WTC11 (cell line): ENCODE measurements around the gene PRPF8.

Experiments used
- ELF4 ChIP-seq: sonication (generic); formaldehyde crosslinking; IDR thresholded peaks from 2 replicates; pipeline ENCODE4 v1.8.1; 2022; ENCODE audit warnings: low read depth, mild to moderate bottlenecking, moderate library complexity, missing genetic modification reagents
- GRHL2 ChIP-seq: fragments of 250-450 bp; sonication (Bioruptor Pico); IDR thresholded peaks from 2 replicates; pipeline ENCODE4 v1.8.0; 2022; ENCODE audit warnings: mild to moderate bottlenecking, moderate library complexity; ENCODE audit not compliant: insufficient replicate concordance, severe bottlenecking
- TCF7 ChIP-seq: sonication (generic); formaldehyde crosslinking; IDR thresholded peaks from 2 replicates; pipeline ENCODE4 v1.8.0; 2022; ENCODE audit warnings: mild to moderate bottlenecking, low read depth, missing genetic modification reagents, moderate library complexity
- TEAD4 ChIP-seq: sonication (generic); formaldehyde crosslinking; IDR thresholded peaks from 2 replicates; pipeline ENCODE4 v1.8.0; 2022; ENCODE audit warnings: mild to moderate bottlenecking, missing genetic modification reagents
- TF ChIP-seq, protein P1 (sequence below): sonication (generic); formaldehyde crosslinking; conservative IDR thresholded peaks from 2 replicates; pipeline ENCODE4 v1.8.1; 2022; ENCODE audit warnings: mild to moderate bottlenecking, missing genetic modification reagents
- TF ChIP-seq, protein P2 (sequence below): fragments of 200-600 bp; IDR thresholded peaks from 2 replicates; pipeline ENCODE4 v1.8.0; 2022; ENCODE audit warnings: antibody characterized with exemption

DNA sequence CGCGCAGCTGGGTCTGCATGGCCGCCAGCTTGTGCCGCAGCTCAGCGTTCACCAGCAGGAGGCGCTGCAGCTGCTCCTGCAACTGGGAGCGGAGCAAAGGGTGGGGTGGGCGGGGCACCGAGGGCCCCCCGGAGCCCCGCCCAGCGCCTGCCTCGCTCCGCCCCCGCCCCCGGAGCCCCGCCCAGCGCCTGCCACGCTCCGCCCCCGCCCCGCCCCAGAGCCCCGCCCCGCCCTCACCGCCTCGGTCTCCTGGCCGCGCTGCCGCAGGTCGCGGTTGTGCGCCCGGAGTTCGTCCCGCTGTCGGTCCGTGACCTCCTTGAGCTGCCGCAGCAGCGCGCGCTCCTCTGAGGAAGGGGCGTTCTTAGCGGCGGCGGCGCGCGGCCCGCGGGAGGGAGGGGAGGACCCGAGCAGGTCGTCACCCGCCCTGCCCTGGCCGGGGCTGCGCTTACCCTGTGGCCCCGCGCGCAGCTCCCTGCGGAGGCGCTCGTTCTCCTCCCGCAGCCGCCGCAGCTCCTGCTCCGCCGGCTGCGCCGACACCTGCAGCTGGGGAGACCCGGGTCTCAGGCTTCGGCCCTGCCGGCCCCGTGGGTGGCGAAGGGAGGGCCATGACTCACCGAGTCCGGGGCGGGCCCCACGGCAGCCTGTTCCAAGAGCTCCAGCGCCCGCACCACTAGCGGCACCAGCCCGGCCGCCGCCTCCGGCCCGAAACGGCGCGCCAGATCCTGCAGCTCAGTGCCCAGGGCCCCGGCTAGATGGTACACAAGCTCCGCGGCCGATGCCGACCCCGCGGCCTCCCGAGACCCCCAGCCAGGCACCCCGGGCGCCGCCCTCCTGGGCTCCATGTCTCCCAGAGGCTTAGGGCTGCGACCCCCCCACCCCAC is 35.5 kb downstream of the PRPF8 start:
- no peak for TF ChIP-seq ELF4 (CRISPR knock-in tag)
- TF ChIP-seq, protein P1, sequence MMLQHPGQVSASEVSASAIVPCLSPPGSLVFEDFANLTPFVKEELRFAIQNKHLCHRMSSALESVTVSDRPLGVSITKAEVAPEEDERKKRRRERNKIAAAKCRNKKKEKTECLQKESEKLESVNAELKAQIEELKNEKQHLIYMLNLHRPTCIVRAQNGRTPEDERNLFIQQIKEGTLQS (CRISPR knock-in tag), result no peak
- TF ChIP-seq GRHL2 (CRISPR knock-in tag), result no peak
- TF ChIP-seq, protein P2, sequence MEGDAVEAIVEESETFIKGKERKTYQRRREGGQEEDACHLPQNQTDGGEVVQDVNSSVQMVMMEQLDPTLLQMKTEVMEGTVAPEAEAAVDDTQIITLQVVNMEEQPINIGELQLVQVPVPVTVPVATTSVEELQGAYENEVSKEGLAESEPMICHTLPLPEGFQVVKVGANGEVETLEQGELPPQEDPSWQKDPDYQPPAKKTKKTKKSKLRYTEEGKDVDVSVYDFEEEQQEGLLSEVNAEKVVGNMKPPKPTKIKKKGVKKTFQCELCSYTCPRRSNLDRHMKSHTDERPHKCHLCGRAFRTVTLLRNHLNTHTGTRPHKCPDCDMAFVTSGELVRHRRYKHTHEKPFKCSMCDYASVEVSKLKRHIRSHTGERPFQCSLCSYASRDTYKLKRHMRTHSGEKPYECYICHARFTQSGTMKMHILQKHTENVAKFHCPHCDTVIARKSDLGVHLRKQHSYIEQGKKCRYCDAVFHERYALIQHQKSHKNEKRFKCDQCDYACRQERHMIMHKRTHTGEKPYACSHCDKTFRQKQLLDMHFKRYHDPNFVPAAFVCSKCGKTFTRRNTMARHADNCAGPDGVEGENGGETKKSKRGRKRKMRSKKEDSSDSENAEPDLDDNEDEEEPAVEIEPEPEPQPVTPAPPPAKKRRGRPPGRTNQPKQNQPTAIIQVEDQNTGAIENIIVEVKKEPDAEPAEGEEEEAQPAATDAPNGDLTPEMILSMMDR, result peak; percentile 86; the same call in 1 of the 2 replicates
- TF ChIP-seq TCF7 (CRISPR knock-in tag), result no peak
- no peak for TF ChIP-seq TEAD4 (CRISPR knock-in tag)
